GM18505 (cell line): ENCODE results near the gene GLIS2.
A peak's percentile ranks its signal among the peaks of the same experiment; 100 is the strongest.

ENCODE experiments used
- ATAC-seq: cut with Tn5 transposase; IDR thresholded peaks from one replicate; pipeline ENCODE4 v1.9.1; 2021; ENCODE audit not compliant: unreplicated experiment
- POLR2A ChIP-seq: IDR thresholded peaks from 4 replicates; pipeline ENCODE4 v1.6.1; 2011; ENCODE audit warnings: borderline replicate concordance; ENCODE audit not compliant: insufficient read depth, insufficient read length; ENCODE audit errors: extremely low read depth

GLIS2 gene

DNA sequence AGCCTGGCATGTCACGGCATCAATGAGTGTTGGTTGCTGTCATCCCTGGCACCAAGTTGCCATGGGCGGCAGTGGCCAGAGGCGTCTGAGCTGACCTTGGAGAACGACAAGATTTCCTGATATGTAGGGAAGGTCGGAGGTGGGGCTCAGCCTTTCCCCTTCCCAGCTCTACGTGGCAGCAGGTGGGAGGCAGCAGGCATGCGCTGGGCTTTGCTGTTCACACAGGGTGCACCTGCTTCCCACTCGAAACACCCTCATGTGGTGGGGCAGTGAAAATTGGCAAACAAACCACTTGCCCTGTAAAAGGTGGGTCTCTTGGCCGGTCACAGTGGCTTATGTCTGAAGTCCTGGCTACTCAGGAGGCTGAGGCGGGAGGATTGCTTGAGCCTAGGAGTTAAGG lies 30.7 kb upstream of the GLIS2 start:
- no peak for TF ChIP-seq POLR2A
- no peak for ATAC-seq

DNA sequence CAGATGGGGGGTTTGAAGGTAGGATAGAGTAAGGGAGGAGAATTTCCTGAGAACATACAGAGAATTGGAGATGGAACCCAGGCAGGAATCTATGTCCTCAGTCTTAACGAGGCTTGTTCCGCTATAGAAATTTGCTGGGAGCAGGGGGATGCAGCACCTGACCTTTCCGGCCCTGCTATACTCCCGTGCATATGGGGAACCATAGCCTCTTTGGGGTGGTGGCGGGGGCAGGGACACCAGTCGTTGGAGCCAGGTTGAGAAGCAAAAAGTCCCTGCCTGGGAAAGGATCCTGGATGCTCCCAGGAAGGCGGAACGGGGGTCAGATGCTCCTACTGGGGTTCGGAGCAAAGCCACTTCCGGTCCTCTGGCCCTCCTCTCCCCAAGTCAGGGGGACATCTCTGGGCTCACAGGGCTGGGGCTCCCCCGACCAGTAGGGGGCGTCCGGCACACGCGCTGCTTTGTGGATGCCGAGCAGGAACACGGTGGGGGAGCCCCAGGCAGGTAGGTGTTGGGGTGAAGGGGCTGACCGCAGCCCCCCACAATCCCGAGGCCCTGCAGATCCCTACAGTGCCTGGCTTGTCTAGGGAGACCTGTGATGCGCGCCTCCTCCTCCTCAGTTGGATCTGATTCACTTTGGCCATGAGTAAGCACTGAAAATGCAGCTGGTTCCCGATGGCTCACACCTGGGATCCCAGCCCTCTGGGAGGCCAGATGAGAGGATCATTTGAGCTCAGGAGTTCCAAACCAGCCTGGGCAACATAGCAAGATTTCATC lies 27.5 kb upstream of the GLIS2 start:
- peak; percentile 62 for ATAC-seq
- no peak for TF ChIP-seq POLR2A

DNA sequence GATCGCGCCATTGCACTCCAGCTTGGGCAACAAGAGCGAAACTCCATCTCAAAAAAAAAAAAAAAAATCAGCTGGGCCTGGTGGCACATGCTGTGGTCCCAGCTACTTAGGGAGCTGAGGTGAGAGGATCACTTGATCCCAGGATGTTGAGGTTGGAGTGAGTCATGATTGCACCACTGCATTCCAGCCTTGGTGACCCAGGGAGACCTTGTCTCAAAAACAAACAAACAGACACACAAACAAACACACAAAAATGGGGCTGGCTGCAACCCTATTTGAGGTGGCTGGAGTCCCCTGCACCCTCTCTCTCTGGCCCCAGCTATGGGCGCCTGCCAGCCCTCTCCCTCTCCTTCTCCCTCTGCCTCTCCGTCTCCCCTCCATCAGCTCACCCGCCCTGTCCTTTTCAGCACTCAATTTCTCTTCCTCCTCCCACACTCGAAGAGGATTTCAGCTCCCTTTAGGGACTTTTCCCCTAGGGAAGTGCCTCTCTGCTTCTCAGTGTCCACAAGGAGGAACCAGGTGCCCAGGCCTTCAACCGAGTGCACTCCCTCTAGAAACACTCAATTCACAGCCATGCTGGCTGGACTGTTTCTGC lies 25.5 kb upstream of the GLIS2 start:
- no peak for TF ChIP-seq POLR2A
- no peak for ATAC-seq

DNA sequence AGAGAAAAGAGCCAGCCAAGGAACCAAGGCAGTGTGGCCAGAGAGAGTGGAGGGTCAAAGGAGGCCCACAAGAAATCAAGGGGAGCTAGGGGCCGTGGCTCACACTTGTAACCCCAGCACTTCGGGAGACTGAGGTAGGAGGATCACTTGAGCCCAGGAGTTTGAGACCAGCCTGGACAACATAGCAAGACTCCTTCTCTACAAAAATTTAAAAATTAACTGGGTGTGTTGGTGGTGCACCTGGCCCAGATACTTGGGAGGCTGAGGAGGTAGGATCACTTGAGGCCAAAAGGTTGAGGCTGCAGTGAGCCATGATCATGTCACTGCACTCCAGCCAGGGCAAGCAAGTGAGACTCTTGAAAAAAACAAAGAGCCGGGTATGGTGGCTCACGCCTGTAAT lies 24.2 kb upstream of the GLIS2 start:
- no peak for ATAC-seq
- no peak for TF ChIP-seq POLR2A

DNA sequence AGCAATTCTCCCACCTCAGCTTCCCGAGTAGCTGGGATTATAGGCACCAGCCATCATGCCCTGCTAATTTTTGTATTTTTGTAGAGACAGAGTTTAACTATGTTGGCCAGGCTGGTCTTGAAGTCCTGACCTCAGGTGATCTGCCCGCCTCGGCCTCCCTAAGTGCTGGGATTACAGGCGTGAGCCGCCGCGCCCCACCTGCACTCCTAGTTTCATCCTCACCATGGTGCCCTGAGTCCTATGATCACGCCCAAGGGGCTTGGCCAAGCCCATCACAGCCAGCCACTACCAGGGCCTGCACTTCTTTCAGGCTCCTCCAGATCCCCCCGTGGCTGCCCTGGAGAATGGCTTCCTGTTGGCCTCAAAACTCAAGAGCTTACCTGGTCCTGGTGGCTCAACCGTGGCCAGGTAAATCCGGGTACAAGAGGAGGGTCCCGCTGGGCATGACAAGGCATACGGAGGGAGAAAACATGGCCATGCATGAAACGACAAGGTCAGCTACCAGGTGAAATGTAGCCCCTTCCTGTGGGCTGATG lies 22.6 kb upstream of the GLIS2 start:
- TF ChIP-seq POLR2A: no peak
- ATAC-seq: no peak

DNA sequence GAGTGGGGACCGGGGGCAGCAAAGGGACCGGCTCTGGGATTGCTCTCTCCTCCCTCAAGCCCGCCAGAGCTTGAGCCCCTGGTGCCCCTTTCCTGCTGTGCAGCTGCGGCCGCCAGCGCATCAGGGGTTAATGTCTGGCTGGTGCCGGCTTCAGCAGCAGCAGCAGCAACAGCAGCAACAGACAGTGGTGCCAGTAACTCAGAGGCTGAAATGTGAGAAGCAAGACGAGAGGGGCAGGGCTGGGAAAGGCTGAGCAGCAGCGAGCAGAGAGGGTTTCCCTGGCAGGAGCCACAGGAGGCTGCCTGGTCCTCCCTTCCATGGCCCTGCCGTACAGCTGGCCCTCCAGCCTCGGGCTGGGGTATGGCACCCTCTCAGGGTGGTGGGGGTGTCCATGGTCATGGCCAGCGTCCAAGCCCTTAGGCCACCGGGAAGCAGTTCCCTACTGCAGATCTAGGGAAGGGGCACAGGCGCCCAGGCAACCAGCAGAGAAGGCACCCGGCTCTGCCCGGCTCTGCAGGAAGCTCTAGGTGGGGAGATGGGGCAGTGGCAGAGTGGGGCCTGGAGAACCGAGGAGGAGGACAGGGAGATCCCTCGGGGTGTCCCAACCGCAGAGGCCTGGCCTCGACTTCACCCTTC lies 21.9 kb upstream of the GLIS2 start:
- no peak for ATAC-seq
- no peak for TF ChIP-seq POLR2A

DNA sequence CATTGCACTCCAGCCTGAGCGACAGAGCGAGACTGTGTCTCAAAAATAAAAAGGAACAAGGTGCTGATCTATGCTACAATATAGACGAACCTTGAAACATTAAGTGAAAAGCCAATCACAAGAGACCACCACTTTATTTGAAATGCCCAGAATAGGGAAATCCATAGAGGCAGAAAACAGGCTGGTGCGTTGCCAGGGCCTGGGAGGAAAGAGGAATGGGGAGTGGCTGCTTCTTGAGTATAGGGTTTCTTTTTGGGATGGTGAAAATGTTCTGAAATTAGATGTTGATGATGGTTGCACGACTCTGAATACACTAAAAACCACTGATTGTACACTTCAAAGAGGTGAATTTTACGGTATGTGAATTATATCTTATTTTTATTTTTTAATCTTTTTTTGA lies 20.3 kb upstream of the GLIS2 start:
- no peak for TF ChIP-seq POLR2A
- ATAC-seq: no peak

DNA sequence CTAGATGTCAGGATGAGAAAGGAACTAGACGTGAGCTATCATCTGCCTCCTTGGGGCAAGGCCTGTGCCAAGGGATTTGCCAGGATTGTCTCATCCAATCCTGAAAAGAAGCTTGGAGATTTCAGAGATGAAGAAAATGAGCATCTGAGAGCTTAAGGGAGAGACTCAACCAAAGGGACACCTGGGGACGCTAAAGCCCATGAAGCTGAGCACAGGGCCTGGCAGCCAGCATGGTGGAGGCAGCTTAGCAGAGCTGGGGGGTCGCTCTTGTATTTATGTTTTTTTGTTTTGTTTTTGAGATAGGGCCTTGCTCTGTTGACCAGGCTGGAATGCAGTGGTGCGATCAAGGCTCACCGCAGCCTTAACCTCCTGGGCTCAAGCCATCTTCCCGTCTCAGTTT lies 18.4 kb upstream of the GLIS2 start:
- ATAC-seq: no peak

DNA sequence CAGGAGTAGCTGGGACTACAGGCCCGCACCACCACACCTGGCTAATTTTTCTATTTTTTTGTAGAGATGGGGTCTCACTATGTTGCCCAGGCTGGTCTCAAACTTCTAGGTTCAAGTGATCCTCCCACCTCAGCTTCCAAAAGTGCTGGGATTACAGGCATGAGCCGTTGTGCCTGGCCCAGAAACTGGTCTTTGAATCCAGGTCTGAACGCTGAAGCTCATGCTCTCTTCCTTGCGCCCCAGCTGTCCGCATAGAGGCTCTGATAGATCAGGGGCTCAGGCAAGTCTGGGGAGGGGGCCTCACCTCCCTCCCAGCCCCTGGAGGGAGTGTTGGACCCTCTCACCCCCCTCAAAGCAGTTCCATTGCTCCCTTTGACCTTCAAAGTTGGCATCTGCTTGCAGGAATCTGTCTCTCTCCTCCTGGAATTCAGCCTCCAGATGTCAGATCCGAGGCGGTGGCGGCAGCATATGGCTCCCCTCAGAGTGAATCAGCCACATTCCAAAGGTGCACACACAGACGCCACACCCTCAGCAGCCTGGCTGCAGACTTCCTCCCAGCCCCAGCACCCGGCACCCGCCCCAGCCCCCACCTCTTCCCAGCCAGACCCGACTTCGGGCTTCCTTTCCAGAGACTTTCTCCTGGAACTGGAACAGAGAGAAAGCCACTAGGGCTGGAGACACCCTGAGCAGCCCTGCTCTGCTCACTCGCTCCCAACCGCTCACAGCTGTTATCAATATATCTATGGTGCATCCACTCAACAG lies 16.9 kb upstream of the GLIS2 start:
- no peak for TF ChIP-seq POLR2A
- ATAC-seq: no peak

More for the DNA sequence above, 18.4 kb upstream of the GLIS2 start:
- TF ChIP-seq POLR2A: no peak

DNA sequence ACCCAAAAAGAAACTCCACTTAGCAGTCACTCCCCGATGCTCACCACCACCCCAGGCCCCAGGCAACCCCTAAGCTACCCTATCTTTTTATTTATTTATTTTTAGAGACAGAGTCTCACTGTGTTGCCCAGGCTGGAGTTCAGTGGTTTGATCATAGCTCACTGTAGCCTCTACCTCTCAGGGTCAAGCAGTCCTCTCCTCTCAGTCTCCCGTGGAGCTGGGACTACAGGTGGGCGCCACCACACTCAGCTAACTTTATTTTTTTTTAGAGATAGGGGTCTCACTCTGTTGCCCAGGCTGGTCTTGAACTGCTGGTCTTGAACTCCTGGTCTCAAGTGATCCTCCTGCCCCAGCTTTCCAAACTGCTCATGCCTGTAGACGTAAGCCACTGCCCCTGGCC lies 14.7 kb upstream of the GLIS2 start:
- no peak for TF ChIP-seq POLR2A
- ATAC-seq: no peak

DNA sequence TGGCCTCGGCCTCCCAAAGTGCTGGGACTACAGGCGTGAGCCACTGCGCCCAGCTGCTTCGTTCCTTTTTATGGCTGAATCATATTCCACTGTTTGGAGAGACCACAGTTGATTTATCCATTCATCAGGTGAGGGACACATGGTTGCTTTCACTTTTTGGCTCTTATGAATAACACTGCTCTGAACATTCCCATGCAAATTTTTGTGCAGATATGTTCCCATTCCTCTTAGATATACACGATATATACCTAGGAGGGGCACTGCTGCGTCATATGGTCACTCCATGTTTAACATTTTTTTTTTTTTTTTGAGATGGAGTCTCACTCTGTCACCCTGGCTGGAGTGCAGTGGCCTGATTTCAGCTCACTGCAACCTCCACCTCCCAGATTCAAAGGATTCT lies 13.9 kb upstream of the GLIS2 start:
- TF ChIP-seq POLR2A: no peak
- ATAC-seq: no peak

DNA sequence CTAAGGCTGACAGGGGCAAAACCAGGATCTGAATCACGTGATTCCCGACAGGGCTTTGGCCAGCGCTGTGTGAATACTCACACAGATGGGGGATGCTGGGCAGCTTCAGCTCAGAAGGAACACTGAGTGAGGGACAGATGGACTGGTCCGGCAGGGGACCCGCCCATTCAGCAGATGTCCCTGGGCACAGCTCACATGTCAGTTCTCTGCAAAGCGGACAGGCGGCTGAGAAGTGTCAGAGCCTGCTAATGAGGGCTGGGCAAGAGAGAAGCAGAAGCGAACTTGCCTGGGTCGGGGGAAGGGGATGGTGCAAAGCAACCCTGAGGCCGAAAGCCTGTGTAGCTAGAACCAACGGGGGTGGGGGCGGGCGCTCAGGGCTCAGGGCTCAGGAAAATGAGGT lies 11.9 kb upstream of the GLIS2 start:
- no peak for ATAC-seq
- no peak for TF ChIP-seq POLR2A

DNA sequence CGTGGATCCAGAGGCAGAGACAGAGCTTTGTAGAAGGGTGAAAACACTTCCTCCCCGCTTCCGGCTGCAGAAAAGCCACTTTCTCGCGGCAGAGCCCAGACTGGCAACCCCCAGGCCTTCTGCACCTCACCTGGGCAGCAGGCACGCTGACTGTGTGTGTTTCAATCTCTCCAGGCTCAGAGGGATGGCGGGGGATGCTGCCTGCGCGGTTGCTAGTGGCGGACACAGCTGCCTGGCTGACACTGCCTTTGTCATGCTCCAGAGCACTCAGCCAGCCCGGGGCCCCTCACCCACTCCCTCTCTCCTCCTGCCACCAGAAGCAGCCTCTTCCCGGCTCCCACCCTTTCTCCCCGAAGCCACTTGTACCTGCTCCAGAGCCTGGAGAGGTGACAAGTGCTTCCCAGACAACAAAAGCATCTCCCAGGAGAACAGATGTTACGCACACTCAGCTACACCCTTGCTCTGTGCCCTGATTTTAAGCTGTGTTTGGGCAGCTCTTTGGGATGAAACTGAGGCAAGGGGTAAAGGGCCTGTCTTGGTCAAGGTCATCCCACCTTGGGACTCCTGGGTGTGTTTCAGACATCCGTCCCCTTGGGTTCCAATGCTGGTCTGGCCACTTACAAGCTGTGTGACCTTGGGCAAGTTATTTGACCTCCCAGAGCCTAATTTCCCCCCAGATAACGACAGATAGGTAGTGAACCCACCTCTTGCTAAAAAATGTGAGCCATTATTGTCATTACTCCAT lies 9.2 kb upstream of the GLIS2 start:
- ATAC-seq: no peak
- TF ChIP-seq POLR2A: peak; percentile 16

DNA sequence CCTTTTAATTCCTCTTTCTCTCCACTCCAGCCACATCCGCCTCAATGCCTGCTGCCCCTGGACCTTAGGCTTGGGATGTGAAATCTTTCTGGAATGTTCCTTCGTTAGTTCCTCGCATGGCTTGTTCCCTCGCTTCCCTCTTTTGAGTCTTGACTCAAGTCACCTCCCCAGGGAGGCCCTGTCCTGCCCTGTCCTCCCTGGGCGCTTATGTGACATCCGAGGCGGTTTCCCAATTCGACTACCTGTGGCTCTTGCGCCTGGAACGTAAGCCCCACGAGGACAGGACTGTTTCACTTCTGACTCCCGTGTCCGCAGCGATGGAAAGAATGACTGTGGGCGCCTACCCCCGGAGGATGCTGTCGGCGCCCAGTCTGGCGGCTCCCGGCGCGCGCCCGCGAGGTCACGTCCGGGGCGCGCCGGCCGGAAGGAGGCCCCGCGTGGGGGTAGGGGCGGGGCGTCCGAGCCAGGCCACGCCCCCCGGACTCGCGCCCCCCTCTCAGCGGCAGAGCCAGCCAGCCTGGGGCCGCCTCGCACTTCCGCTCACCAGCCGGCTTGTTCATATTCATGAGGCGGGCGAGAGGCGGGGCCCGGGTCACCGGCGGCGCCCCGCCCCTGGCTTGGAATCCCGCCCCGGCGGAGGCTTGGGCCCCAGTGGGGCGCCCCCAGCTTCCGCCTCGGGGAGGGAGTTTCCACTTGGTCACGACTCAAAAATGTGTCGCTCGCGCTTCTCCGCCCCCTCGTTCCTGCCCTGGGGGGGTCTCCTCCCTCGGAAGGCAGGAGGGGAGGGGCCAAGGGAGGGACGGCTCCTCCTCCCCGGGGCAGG lies 8.4 kb upstream of the GLIS2 start:
- TF ChIP-seq POLR2A: peak; percentile 79
- peak; percentile 84 for ATAC-seq
